ENCODE results near the gene ZHX3. TPM values are rescaled to one million over a fixed set of nuclear protein-coding genes. Genes with fewer than 3 reads are reported as not detected.
A peak's percentile ranks its signal among the peaks of the same experiment; 100 is the strongest.

ZHX3 gene
- total and polyA plus RNA-seq, 2 of the 13 experiments (the other 11 are each of a cell fraction or from before 2014, with no cell fraction given) = 8.4 to 11.7 TPM

DNA sequence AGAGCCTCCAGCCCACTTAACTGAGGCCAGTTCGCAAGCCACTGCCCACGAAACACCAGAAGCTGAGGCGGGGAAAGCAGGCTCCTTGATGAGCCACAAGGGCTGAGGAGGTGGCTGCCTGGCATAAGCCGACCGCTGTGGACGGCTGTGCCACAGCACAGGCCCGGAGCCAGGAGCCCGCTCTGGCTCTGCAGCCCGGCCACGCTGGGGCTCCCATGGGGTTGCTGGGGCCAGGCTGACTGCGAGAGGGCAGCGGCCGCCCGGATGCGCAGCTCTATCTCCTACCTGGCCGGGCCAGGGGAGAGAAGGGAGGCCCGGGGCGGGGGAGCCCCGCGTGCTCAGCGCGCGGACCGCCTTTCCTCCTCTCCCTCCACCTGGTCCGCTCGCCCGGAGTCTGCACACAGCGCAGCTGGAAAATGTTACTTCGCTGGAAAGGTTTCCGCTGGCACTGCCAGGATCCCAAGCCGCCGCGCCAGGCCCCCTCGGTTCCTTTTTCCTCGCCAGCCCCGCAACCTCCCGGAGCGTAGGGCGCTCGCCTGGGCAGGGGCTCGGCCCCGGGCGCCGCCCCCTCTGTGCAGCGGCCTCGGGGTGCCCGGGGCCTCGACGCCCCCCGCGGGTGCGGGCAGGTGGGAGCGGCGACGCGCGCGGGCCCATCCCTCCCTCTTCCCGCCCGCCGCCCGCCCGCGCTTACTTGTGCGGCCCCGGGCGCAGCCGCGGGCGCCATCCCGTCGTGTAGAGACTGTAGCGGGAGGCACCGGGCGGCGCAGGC, 48.4 kb upstream of the ZHX3 start (continued):
- no peak for TF ChIP-seq NFAT5 (CRISPR knock-in tag; IDR thresholded peaks at IDR 0.05)
- TF ChIP-seq ZNF513 (CRISPR knock-in tag; conservative IDR thresholded peaks at IDR 0.05) = 0 out of 2 replicates have a peak, but pooled peaks have one; percentile 15
- no peak for TF ChIP-seq U2AF1 (optimal IDR thresholded peaks at IDR 0.05; ENCODE audit: low read depth, low read length)
- TF ChIP-seq HOXA7 (CRISPR knock-in tag; IDR thresholded peaks at IDR 0.05) = no peak
- TF ChIP-seq MTF2 (CRISPR knock-in tag; IDR thresholded peaks at IDR 0.05; ENCODE audit: borderline replicate concordance) = 0 out of 2 replicates have a peak, but pooled peaks have one; percentile 44
- TF ChIP-seq ZNF460 (CRISPR knock-in tag; IDR thresholded peaks at IDR 0.05; ENCODE audit: borderline replicate concordance) = no peak
- TF ChIP-seq MTA3 (CRISPR knock-in tag; IDR thresholded peaks at IDR 0.05) = no peak
- TF ChIP-seq ZNF850 (CRISPR knock-in tag; conservative IDR thresholded peaks at IDR 0.05) = no peak
- TF ChIP-seq SPEN (CRISPR knock-in tag; IDR thresholded peaks at IDR 0.05; ENCODE audit: low read depth) = no peak
- TF ChIP-seq, protein P1, sequence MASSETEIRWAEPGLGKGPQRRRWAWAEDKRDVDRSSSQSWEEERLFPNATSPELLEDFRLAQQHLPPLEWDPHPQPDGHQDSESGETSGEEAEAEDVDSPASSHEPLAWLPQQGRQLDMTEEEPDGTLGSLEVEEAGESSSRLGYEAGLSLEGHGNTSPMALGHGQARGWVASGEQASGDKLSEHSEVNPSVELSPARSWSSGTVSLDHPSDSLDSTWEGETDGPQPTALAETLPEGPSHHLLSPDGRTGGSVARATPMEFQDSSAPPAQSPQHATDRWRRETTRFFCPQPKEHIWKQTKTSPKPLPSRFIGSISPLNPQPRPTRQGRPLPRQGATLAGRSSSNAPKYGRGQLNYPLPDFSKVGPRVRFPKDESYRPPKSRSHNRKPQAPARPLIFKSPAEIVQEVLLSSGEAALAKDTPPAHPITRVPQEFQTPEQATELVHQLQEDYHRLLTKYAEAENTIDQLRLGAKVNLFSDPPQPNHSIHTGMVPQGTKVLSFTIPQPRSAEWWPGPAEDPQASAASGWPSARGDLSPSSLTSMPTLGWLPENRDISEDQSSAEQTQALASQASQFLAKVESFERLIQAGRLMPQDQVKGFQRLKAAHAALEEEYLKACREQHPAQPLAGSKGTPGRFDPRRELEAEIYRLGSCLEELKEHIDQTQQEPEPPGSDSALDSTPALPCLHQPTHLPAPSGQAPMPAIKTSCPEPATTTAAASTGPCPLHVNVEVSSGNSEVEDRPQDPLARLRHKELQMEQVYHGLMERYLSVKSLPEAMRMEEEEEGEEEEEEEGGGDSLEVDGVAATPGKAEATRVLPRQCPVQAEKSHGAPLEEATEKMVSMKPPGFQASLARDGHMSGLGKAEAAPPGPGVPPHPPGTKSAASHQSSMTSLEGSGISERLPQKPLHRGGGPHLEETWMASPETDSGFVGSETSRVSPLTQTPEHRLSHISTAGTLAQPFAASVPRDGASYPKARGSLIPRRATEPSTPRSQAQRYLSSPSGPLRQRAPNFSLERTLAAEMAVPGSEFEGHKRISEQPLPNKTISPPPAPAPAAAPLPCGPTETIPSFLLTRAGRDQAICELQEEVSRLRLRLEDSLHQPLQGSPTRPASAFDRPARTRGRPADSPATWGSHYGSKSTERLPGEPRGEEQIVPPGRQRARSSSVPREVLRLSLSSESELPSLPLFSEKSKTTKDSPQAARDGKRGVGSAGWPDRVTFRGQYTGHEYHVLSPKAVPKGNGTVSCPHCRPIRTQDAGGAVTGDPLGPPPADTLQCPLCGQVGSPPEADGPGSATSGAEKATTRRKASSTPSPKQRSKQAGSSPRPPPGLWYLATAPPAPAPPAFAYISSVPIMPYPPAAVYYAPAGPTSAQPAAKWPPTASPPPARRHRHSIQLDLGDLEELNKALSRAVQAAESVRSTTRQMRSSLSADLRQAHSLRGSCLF (CRISPR knock-in tag; IDR thresholded peaks at IDR 0.05; ENCODE audit: borderline replicate concordance) = no peak
- TF ChIP-seq TOE1 (CRISPR knock-in tag; IDR thresholded peaks at IDR 0.05) = no peak
- no peak for TF ChIP-seq ZNF354B (CRISPR knock-in tag; IDR thresholded peaks at IDR 0.05)
- TF ChIP-seq ZNF570 (CRISPR knock-in tag; IDR thresholded peaks at IDR 0.05; ENCODE audit: borderline replicate concordance) = no peak
- peak; percentile 36 for TF ChIP-seq AGO1 (IDR thresholded peaks at IDR 0.05; ENCODE audit: low read depth, low read length, poor library complexity, severe bottlenecking)
- no peak for TF ChIP-seq ZNF275 (CRISPR knock-in tag; IDR thresholded peaks at IDR 0.05; ENCODE audit: borderline replicate concordance)
- TF ChIP-seq ZNF446 (CRISPR knock-in tag; IDR thresholded peaks at IDR 0.05) = no peak
